Right atrium auricular region (tissue), 2 donors: Measurements from ENCODE around the gene PCED1B. TPM values are rescaled to one million over a fixed set of nuclear protein-coding genes. Genes with fewer than 3 reads are reported as not detected.

Experiments used
- DNase-seq: peaks from one replicate; pipeline ENCODE4 v3.0.0-alpha.2; 2019; ENCODE audit warnings: low spot score
- H3K27ac ChIP-seq, 2 donors: fragments of 200-600 bp; sonication (generic); 1 replicate in 1 of 2; 2 replicates in 1 of 2; pipeline ENCODE4 v1.5.1; 2016 to 2019
- H3K27me3 ChIP-seq, 2 donors: fragments of 200-600 bp; sonication (generic); one replicate each; pipeline versions ENCODE4 v1.5.1 to v1.6.0; 2017 to 2019
- H3K36me3 ChIP-seq: fragments of 200-600 bp; sonication (generic); one replicate; pipeline ENCODE4 v1.5.1; 2016
- H3K4me1 ChIP-seq, 2 donors: fragments of 200-600 bp; sonication (generic); one replicate each; pipeline versions ENCODE4 v1.5.1 to v1.6.0; 2017 to 2019
- H3K4me3 ChIP-seq, 2 donors: fragments of 200-600 bp; sonication (generic); 1 replicate in 1 of 2; 2 replicates in 1 of 2; pipeline ENCODE4 v1.5.1; 2017 to 2019; ENCODE audit warnings: mild to moderate bottlenecking in 1 of 2, moderate library complexity in 1 of 2
- H3K9me3 ChIP-seq, 2 donors: fragments of 200-600 bp; sonication (generic); one replicate each; pipeline ENCODE4 v1.5.1; 2019
- total RNA-seq, 2 donors: library from RNA; depleted of rRNA; stranded (reverse); fragments of >200 nt; gene quantifications; one replicate each; pipeline ENCODE4 v1.1.0, GENCODE V29; 2016
- TF ChIP-seq, protein P1 (sequence below), 2 donors: fragments of 200-600 bp; sonication (generic); IDR thresholded peaks; one replicate each; pipeline ENCODE4 v1.5.1; 2019; ENCODE audit warnings: antibody characterized with exemption in 2 of 2

The PCED1B gene
- total RNA-seq, 2 donors from 2014 or later, result 0.98 to 1.4 TPM

- DNase-seq, result no peak
- Histone ChIP-seq H3K27me3 (no peaks in the 10 kb centered on the region), H3K9me3 (no peaks in the 10 kb centered on the region), H3K4me3 (no peak overlapping the region), H3K4me1 (peaks cover 0 to 4% of the 10 kb centered on the region in 2 donors), H3K27ac (no peak overlapping the region), H3K36me3 (no peaks in the 10 kb centered on the region)
- TF ChIP-seq, protein P1, sequence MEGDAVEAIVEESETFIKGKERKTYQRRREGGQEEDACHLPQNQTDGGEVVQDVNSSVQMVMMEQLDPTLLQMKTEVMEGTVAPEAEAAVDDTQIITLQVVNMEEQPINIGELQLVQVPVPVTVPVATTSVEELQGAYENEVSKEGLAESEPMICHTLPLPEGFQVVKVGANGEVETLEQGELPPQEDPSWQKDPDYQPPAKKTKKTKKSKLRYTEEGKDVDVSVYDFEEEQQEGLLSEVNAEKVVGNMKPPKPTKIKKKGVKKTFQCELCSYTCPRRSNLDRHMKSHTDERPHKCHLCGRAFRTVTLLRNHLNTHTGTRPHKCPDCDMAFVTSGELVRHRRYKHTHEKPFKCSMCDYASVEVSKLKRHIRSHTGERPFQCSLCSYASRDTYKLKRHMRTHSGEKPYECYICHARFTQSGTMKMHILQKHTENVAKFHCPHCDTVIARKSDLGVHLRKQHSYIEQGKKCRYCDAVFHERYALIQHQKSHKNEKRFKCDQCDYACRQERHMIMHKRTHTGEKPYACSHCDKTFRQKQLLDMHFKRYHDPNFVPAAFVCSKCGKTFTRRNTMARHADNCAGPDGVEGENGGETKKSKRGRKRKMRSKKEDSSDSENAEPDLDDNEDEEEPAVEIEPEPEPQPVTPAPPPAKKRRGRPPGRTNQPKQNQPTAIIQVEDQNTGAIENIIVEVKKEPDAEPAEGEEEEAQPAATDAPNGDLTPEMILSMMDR (IDR thresholded peaks at IDR 0.05), result no peak
These were observed 44.8 kb upstream of the PCED1B start for GRCh38 chr12:47034661-47035060.

DNA sequence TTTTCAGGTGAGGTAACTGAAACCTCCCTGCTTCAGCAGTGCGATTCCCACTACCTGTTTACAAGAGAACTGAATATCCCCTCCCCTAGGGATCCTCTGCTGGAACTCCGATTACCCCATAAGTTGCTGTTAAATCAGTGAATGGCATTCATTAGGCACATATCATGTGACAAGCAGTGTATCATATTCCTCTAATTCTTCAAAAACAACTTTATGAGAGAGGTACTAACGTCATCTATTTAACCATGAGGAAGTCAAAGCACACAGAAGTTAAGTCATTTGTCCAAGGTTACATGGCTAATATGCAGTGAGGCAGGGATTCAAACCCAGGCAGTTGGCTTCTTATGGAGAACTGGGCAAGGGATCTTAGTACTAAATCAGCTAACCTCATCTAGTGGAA is 43.9 kb upstream of the PCED1B start:
- Histone ChIP-seq H3K4me1 (peaks cover 0 to 4% of the 10 kb centered on the region in 2 donors), H3K4me3 (no peak overlapping the region), H3K9me3 (no peaks in the 10 kb centered on the region), H3K27ac (no peak overlapping the region), H3K27me3 (no peaks in the 10 kb centered on the region), H3K36me3 (no peaks in the 10 kb centered on the region)
- TF ChIP-seq, protein P1 (IDR thresholded peaks at IDR 0.05), result no peak
- no peak for DNase-seq

DNA sequence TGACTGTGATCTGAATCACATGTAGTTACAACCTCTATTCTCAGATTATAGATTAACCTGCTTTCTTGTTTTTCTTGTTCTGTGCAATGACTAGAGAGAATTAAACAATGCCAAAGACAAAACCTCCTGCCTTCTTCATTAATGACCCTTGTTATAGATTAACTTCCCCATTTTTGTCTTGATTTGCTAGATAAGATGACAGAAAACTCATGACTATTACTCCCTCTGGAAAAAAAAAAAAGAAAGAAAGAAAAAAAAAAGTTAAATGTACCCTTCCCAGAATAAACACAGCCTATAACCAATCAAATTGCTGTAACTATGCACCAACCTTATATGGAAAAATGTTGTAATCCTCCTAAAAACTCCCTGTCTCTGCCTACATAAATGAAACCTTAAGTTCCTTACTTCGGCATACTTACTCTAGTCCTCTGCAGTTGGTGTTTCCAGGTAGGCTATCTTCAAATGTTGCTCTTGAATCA is 41.1 kb upstream of the PCED1B start:
- Histone ChIP-seq H3K27ac (no peak overlapping the region), H3K4me1 (no peaks in the 10 kb centered on the region), H3K4me3 (no peak overlapping the region), H3K9me3 (peaks cover 0 to 14% of the 10 kb centered on the region in 2 donors), H3K36me3 (no peaks in the 10 kb centered on the region), H3K27me3 (no peaks in the 10 kb centered on the region)
- TF ChIP-seq, protein P1 (IDR thresholded peaks at IDR 0.05), result no peak
- no peak for DNase-seq

GRCh38 chr12:47039079-47039478 is 40.3 kb upstream of the PCED1B start:
- Histone ChIP-seq H3K9me3 (peaks cover 0 to 14% of the 10 kb centered on the region in 2 donors), H3K4me3 (no peak overlapping the region), H3K36me3 (no peaks in the 10 kb centered on the region), H3K27ac (no peak overlapping the region), H3K27me3 (no peaks in the 10 kb centered on the region), H3K4me1 (no peaks in the 10 kb centered on the region)
- TF ChIP-seq, protein P1 (IDR thresholded peaks at IDR 0.05), result no peak
- DNase-seq, result no peak

DNA sequence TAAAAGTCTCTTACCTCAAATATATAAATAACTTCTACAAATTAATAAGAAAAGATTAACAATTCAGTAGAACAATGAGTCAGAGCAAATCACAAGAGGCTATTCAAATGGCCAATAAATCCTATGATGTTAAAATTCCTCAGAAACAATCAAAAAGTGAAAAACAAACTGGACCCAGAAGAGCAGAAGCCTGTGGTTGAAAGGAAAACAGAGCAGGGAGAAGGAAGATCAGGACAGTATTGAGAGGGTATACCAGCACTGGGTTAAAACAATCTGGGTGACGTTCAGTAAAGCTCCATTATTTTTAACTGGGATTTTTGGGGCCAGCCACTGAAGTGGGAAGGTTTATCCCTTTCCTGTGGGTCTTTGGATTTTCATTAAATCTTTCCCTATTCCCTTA is 39.7 kb upstream of the PCED1B start:
- Histone ChIP-seq H3K27me3 (no peaks in the 10 kb centered on the region), H3K36me3 (no peaks in the 10 kb centered on the region), H3K27ac (no peak overlapping the region), H3K9me3 (peaks cover 0 to 14% of the 10 kb centered on the region in 2 donors), H3K4me3 (no peak overlapping the region), H3K4me1 (no peaks in the 10 kb centered on the region)
- TF ChIP-seq, protein P1 (IDR thresholded peaks at IDR 0.05), result no peak
- DNase-seq, result no peak

- no peak for DNase-seq
- no peaks in the 10 kb centered on the region for H3K36me3 ChIP-seq
- TF ChIP-seq, protein P1 (IDR thresholded peaks at IDR 0.05), result no peak
- H3K4me1 ChIP-seq, result no peaks in the 10 kb centered on the region
- H3K27ac ChIP-seq, result no peak overlapping the region
- peaks cover 0 to 14% of the 10 kb centered on the region in 2 donors for H3K9me3 ChIP-seq
- no peak overlapping the region for H3K4me3 ChIP-seq
- no peaks in the 10 kb centered on the region for H3K27me3 ChIP-seq
These were observed 38.1 kb upstream of the PCED1B start for GRCh38 chr12:47041327-47041726.
